Measurements from ENCODE around the gene CAMTA1. TPM values are rescaled to one million over a fixed set of nuclear protein-coding genes. Genes with fewer than 3 reads are reported as not detected.

The CAMTA1 gene
- total RNA-seq, 2 experiments from 2014 or later, result 43.9 to 73.3 TPM

GRCh38 chr1:7383671-7384520, 598.6 kb downstream of the CAMTA1 start:
- Histone ChIP-seq H3K27ac (ENCODE audit: low read depth, low read length, poor library complexity, severe bottlenecking) (no peak overlapping the region), H3K4me3 (ENCODE audit: low read depth, low read length, poor library complexity, severe bottlenecking) (no peak overlapping the region), H3K79me2 (ENCODE audit: insufficient read depth, low read depth, low read length) (no peaks in the 10 kb centered on the region), H3K4me1 (ENCODE audit: insufficient read depth, low read length, poor library complexity, severe bottlenecking) (no peaks in the 10 kb centered on the region), H3K36me3 (ENCODE audit: insufficient read depth, low read length) (no peaks in the 10 kb centered on the region), H3K9me2 (ENCODE audit: insufficient read depth, low read length) (no peaks in the 10 kb centered on the region), H3K4me2 (ENCODE audit: low read length) (no peak overlapping the region), H3K9me3 (ENCODE audit: low read length) (no peaks in the 10 kb centered on the region), H2AFZ (ENCODE audit: low read length) (no peak overlapping the region), H4K20me1 (ENCODE audit: insufficient read depth, low read length) (no peaks in the 10 kb centered on the region)
- no peak for TF ChIP-seq EZH2phosphoT487 (IDR thresholded peaks at IDR 0.05; ENCODE audit: borderline replicate concordance, low read depth, low read length)
- TF ChIP-seq, protein P1, sequence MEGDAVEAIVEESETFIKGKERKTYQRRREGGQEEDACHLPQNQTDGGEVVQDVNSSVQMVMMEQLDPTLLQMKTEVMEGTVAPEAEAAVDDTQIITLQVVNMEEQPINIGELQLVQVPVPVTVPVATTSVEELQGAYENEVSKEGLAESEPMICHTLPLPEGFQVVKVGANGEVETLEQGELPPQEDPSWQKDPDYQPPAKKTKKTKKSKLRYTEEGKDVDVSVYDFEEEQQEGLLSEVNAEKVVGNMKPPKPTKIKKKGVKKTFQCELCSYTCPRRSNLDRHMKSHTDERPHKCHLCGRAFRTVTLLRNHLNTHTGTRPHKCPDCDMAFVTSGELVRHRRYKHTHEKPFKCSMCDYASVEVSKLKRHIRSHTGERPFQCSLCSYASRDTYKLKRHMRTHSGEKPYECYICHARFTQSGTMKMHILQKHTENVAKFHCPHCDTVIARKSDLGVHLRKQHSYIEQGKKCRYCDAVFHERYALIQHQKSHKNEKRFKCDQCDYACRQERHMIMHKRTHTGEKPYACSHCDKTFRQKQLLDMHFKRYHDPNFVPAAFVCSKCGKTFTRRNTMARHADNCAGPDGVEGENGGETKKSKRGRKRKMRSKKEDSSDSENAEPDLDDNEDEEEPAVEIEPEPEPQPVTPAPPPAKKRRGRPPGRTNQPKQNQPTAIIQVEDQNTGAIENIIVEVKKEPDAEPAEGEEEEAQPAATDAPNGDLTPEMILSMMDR (conservative IDR thresholded peaks at IDR 0.05; ENCODE audit: low read length), result no peak
- intact Hi-C loops (cut with micrococcal nuclease; ENCODE audit: unreplicated experiment), result no loop called here
- CTCF ChIA-PET (ENCODE audit: unreplicated experiment), result no interaction called here
- BruUV-seq (replicated peaks), result no TSS peak
- DNase-seq (ENCODE audit: low spot score), result no peak
- POLR2A ChIA-PET, result no interaction called here

DNA sequence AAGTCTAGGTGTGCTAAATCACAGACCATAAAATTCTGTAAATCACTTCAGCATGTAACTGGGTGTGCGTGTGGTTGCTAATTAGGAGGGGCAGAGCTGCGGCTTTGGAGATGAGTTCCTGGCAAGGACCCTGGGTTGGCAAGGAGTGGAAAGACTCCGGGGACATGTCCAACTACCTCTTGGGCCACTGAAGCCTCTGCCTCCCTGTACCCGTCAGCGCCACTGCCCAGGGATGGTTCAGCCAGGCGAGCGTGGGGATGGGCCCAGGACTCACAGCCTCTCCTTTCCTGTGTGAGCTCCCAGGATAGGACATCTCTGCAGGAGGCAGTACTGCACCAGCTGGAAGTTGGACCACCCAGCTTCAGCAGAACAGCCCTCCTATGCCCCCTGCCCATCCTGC, 599.4 kb downstream of the CAMTA1 start:
- BruUV-seq (replicated peaks), result no TSS peak
- no peak overlapping the region for H3K27ac ChIP-seq (ENCODE audit: low read depth, low read length, poor library complexity, severe bottlenecking)
- no peak overlapping the region for H3K4me3 ChIP-seq (ENCODE audit: low read depth, low read length, poor library complexity, severe bottlenecking)
- DNase-seq (ENCODE audit: low spot score), result no peak
- H3K4me1 ChIP-seq (ENCODE audit: insufficient read depth, low read length, poor library complexity, severe bottlenecking), result no peaks in the 10 kb centered on the region
- ChIA-PET CTCF (ENCODE audit: unreplicated experiment) (no interaction called here), POLR2A (no interaction called here)
- no peaks in the 10 kb centered on the region for H4K20me1 ChIP-seq (ENCODE audit: insufficient read depth, low read length)
- H3K4me2 ChIP-seq (ENCODE audit: low read length), result no peak overlapping the region
- no peaks in the 10 kb centered on the region for H3K36me3 ChIP-seq (ENCODE audit: insufficient read depth, low read length)
- H3K79me2 ChIP-seq (ENCODE audit: insufficient read depth, low read depth, low read length), result no peaks in the 10 kb centered on the region
- TF ChIP-seq, protein P1 (conservative IDR thresholded peaks at IDR 0.05; ENCODE audit: low read length), result no peak
- TF ChIP-seq EZH2phosphoT487 (IDR thresholded peaks at IDR 0.05; ENCODE audit: borderline replicate concordance, low read depth, low read length), result no peak
- H3K9me2 ChIP-seq (ENCODE audit: insufficient read depth, low read length), result no peaks in the 10 kb centered on the region
- intact Hi-C loops (cut with micrococcal nuclease; ENCODE audit: unreplicated experiment), result no loop called here
- H3K9me3 ChIP-seq (ENCODE audit: low read length), result no peaks in the 10 kb centered on the region
- H2AFZ ChIP-seq (ENCODE audit: low read length), result no peak overlapping the region

DNA sequence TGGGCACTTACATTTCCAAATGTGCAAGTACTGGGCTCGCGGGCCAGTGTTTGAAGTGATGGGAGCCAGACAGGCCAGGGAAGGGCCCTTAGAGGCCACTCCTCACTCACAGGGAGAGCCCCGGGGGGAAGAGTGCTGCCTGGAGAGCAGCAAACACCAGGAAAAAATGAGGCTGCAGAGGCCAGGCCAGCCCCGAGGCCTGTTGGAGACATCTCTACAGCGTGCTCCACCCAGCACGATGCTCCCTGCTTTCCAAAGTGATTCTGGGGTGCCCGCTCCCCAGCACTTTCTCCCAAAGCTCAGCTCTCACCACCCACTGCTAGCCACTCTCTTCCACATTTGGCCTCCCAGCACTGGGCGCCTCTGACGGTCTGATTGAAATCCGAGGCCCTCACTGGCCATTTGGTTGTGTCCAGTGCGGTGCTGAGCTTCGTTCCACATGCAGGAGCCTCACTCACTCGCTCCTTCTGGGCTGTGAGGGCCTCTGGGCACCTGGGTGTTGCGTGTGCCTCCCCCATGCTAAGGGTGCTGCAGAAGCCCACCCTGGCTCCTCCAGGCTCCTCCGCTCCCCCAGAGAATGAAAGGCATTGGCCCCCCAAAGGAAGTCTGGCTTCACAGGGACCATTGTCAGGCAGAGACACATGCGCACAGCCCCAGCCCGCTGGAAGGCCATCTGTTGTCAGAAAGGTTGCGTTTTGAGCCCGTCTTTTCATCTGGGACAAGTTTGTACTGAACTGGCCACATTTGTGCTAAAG, 600.4 kb downstream of the CAMTA1 start:
- DNase-seq (ENCODE audit: low spot score), result no peak
- H3K4me1 ChIP-seq (ENCODE audit: insufficient read depth, low read length, poor library complexity, severe bottlenecking), result no peaks in the 10 kb centered on the region
- no peaks in the 10 kb centered on the region for H3K79me2 ChIP-seq (ENCODE audit: insufficient read depth, low read depth, low read length)
- no peak overlapping the region for H3K4me2 ChIP-seq (ENCODE audit: low read length)
- no peak for TF ChIP-seq EZH2phosphoT487 (IDR thresholded peaks at IDR 0.05; ENCODE audit: borderline replicate concordance, low read depth, low read length)
- TF ChIP-seq, protein P1 (conservative IDR thresholded peaks at IDR 0.05; ENCODE audit: low read length), result no peak
- no peaks in the 10 kb centered on the region for H3K36me3 ChIP-seq (ENCODE audit: insufficient read depth, low read length)
- no peaks in the 10 kb centered on the region for H3K9me3 ChIP-seq (ENCODE audit: low read length)
- H3K4me3 ChIP-seq (ENCODE audit: low read depth, low read length, poor library complexity, severe bottlenecking), result no peak overlapping the region
- CTCF ChIA-PET (ENCODE audit: unreplicated experiment), result no interaction called here
- POLR2A ChIA-PET, result no interaction called here
- no peak overlapping the region for H3K27ac ChIP-seq (ENCODE audit: low read depth, low read length, poor library complexity, severe bottlenecking)
- H2AFZ ChIP-seq (ENCODE audit: low read length), result no peak overlapping the region
- BruUV-seq (replicated peaks), result no TSS peak
- H3K9me2 ChIP-seq (ENCODE audit: insufficient read depth, low read length), result no peaks in the 10 kb centered on the region
- H4K20me1 ChIP-seq (ENCODE audit: insufficient read depth, low read length), result no peaks in the 10 kb centered on the region
- intact Hi-C loops (cut with micrococcal nuclease; ENCODE audit: unreplicated experiment), result no loop called here
